Thyroid gland (tissue), 4 donors: ENCODE measurements around the gene AP3B2.

Experiments used
- CTCF ChIP-seq, 6 experiments: fragments of 200-600 bp in 3 of 6; fragments of 450-650 bp in 3 of 6; sonication (generic) in 3 of 6; IDR thresholded peaks; one replicate each; pipeline ENCODE4 v1.5.1; 2016 to 2019; ENCODE audit warnings: antibody characterized with exemption in 6 of 6, mild to moderate bottlenecking in 2 of 6, inconsistent platforms in 1 of 6, moderate library complexity in 1 of 6
- POLR2A ChIP-seq, 2 donors: fragments of 450-650 bp; IDR thresholded peaks; one replicate each; pipeline ENCODE4 v1.6.1; 2017; ENCODE audit warnings: antibody characterized with exemption in 2 of 2, mild to moderate bottlenecking in 2 of 2, moderate library complexity in 1 of 2

GRCh38 chr15:82698711-82699345 lies 10.8 kb downstream of the AP3B2 start:
- TF ChIP-seq CTCF (IDR thresholded peaks at IDR 0.05) (no peak), POLR2A (IDR thresholded peaks at IDR 0.05) (no peak)
